Measurements from ENCODE around the gene ZNF878. TPM values are rescaled to one million over a fixed set of nuclear protein-coding genes. Genes with fewer than 3 reads are reported as not detected.
A peak's percentile ranks its signal among the peaks of the same experiment; 100 is the strongest.

ZNF878 gene
- total and polyA plus RNA-seq, 9 donors = 0.16 to 0.61 (median 0.49) TPM

GRCh38 chr19:12035220-12036172 is 17.3 kb downstream of the ZNF878 start, which contains the start of gene ZNF433:
Gene ZNF433 (minus strand): TSS chr19:12035679. CDS start chr19:12035539, 140 bp downstream.
- peak; percentile 96 for DNase-seq
- peaks cover 10% of the 10 kb centered on the region for H3K4me1 ChIP-seq (ENCODE audit: control insufficient read depth, insufficient read depth, low read length)
- peak within 1 kb of the TSS; percentile 86 for H3K27ac ChIP-seq (ENCODE audit: low read length)
- H3K9me3 ChIP-seq (replicated peaks; ENCODE audit: control insufficient read depth, low read depth, low read length) = no peaks in the 10 kb centered on the region
- no peaks in the 10 kb centered on the region for H3K27me3 ChIP-seq (ENCODE audit: control insufficient read depth, insufficient read depth, low read length)
- under 1% methylated on average over 65 of the region's 68 CpGs for WGBS (ENCODE audit: insufficient coverage)
- peak within 1 kb of the TSS; percentile 79 for H3K4me3 ChIP-seq (ENCODE audit: low read length)
- H3K36me3 ChIP-seq (ENCODE audit: control insufficient read depth, insufficient read depth, low read length) = no peaks in the 10 kb centered on the region

- no peak for DNase-seq
- Histone ChIP-seq H3K9me3 (replicated peaks; ENCODE audit: control insufficient read depth, low read depth, low read length) (no peaks in the 10 kb centered on the region), H3K36me3 (ENCODE audit: control insufficient read depth, insufficient read depth, low read length) (no peaks in the 10 kb centered on the region), H3K4me3 (ENCODE audit: low read length) (peak overlapping the region; percentile 79), H3K4me1 (ENCODE audit: control insufficient read depth, insufficient read depth, low read length) (peaks cover 10% of the 10 kb centered on the region), H3K27me3 (ENCODE audit: control insufficient read depth, insufficient read depth, low read length) (no peaks in the 10 kb centered on the region), H3K27ac (ENCODE audit: low read length) (no peak overlapping the region)
- WGBS (ENCODE audit: insufficient coverage) = 15% methylated on average over 4 of the region's 8 CpGs
These were observed 18.1 kb downstream of the ZNF878 start for GRCh38 chr19:12034620-12035019.

GRCh38 chr19:12034198-12034597 is 18.6 kb downstream of the ZNF878 start:
- no peak for DNase-seq
- Histone ChIP-seq H3K36me3 (ENCODE audit: control insufficient read depth, insufficient read depth, low read length) (no peaks in the 10 kb centered on the region), H3K27ac (ENCODE audit: low read length) (no peak overlapping the region), H3K4me1 (ENCODE audit: control insufficient read depth, insufficient read depth, low read length) (peaks cover 10% of the 10 kb centered on the region), H3K27me3 (ENCODE audit: control insufficient read depth, insufficient read depth, low read length) (no peaks in the 10 kb centered on the region), H3K4me3 (ENCODE audit: low read length) (no peak overlapping the region), H3K9me3 (replicated peaks; ENCODE audit: control insufficient read depth, low read depth, low read length) (no peaks in the 10 kb centered on the region)
- WGBS (ENCODE audit: insufficient coverage) = 86% methylated on average over 1 of the region's 2 CpGs

- H3K36me3 ChIP-seq (ENCODE audit: control insufficient read depth, insufficient read depth, low read length) = peaks cover 44% of the 10 kb centered on the region
- DNase-seq = no peak
- no peaks in the 10 kb centered on the region for H3K4me1 ChIP-seq (ENCODE audit: control insufficient read depth, insufficient read depth, low read length)
- H3K9me3 ChIP-seq (replicated peaks; ENCODE audit: control insufficient read depth, low read depth, low read length) = peaks cover 78% of the 10 kb centered on the region
- no peaks in the 10 kb centered on the region for H3K27me3 ChIP-seq (ENCODE audit: control insufficient read depth, insufficient read depth, low read length)
- no peak overlapping the region for H3K27ac ChIP-seq (ENCODE audit: low read length)
- H3K4me3 ChIP-seq (ENCODE audit: low read length) = no peak overlapping the region
- no CpG with 5 or more reads among the region's 2 CpGs for WGBS (ENCODE audit: insufficient coverage)
These were observed 37.0 kb downstream of the ZNF878 start for GRCh38 chr19:12015753-12016116.

- Histone ChIP-seq H3K4me3 (ENCODE audit: low read length) (no peak overlapping the region), H3K27ac (ENCODE audit: low read length) (no peak overlapping the region), H3K27me3 (ENCODE audit: control insufficient read depth, insufficient read depth, low read length) (no peaks in the 10 kb centered on the region), H3K36me3 (ENCODE audit: control insufficient read depth, insufficient read depth, low read length) (peaks cover 44% of the 10 kb centered on the region), H3K9me3 (replicated peaks; ENCODE audit: control insufficient read depth, low read depth, low read length) (peaks cover 74% of the 10 kb centered on the region), H3K4me1 (ENCODE audit: control insufficient read depth, insufficient read depth, low read length) (no peaks in the 10 kb centered on the region)
- WGBS (ENCODE audit: insufficient coverage) = 96% methylated on average over 3 of the region's 9 CpGs
- no peak for DNase-seq
These were observed 37.6 kb downstream of the ZNF878 start for GRCh38 chr19:12015015-12015752.

- no peaks in the 10 kb centered on the region for H3K4me1 ChIP-seq (ENCODE audit: control insufficient read depth, insufficient read depth, low read length)
- H3K27ac ChIP-seq (ENCODE audit: low read length) = no peak overlapping the region
- WGBS (ENCODE audit: insufficient coverage) = 71% methylated on average over 3 of the region's 9 CpGs
- H3K27me3 ChIP-seq (ENCODE audit: control insufficient read depth, insufficient read depth, low read length) = no peaks in the 10 kb centered on the region
- H3K36me3 ChIP-seq (ENCODE audit: control insufficient read depth, insufficient read depth, low read length) = peaks cover 2% of the 10 kb centered on the region
- H3K9me3 ChIP-seq (replicated peaks; ENCODE audit: control insufficient read depth, low read depth, low read length) = no peaks in the 10 kb centered on the region
- no peak for DNase-seq
- H3K4me3 ChIP-seq (ENCODE audit: low read length) = no peak overlapping the region
These were observed 52.4 kb downstream of the ZNF878 start for GRCh38 chr19:12000152-12000981.

- no CpG with 5 or more reads among the region's 1 CpG for WGBS (ENCODE audit: insufficient coverage)
- H3K27ac ChIP-seq (ENCODE audit: low read length) = no peak overlapping the region
- H3K4me1 ChIP-seq (ENCODE audit: control insufficient read depth, insufficient read depth, low read length) = no peaks in the 10 kb centered on the region
- no peak for DNase-seq
- H3K27me3 ChIP-seq (ENCODE audit: control insufficient read depth, insufficient read depth, low read length) = no peaks in the 10 kb centered on the region
- no peaks in the 10 kb centered on the region for H3K36me3 ChIP-seq (ENCODE audit: control insufficient read depth, insufficient read depth, low read length)
- H3K4me3 ChIP-seq (ENCODE audit: low read length) = no peak overlapping the region
- no peaks in the 10 kb centered on the region for H3K9me3 ChIP-seq (replicated peaks; ENCODE audit: control insufficient read depth, low read depth, low read length)
These were observed 57.6 kb downstream of the ZNF878 start for GRCh38 chr19:11995174-11995573.

Other genes starting within 250 kb of the ZNF878 start
- gene ZNF440, start 238.7 kb downstream of the ZNF878 start, total RNA-seq = 6.8 TPM
- gene ZNF440, start 238.7 kb downstream of the ZNF878 start, polyA plus RNA-seq (ENCODE audit: insufficient read depth in 1 of 8, insufficient read length in 8 of 8, low replicate concordance in 1 of 8) = 1 to 10 TPM; 3.0 to 7.0 (median 4.8) TPM
- 5.1 TPM for gene ZNF439, start 204.2 kb downstream of the ZNF878 start, total RNA-seq
- gene ZNF439, start 204.2 kb downstream of the ZNF878 start, polyA plus RNA-seq (ENCODE audit: insufficient read depth in 1 of 8, insufficient read length in 8 of 8, low replicate concordance in 1 of 8) = 1 to 10 TPM; 3.2 to 5.7 (median 4.3) TPM
- gene ZNF69, start 165.2 kb downstream of the ZNF878 start, total RNA-seq = 5.6 TPM
- gene ZNF69, start 165.2 kb downstream of the ZNF878 start, polyA plus RNA-seq (ENCODE audit: insufficient read depth in 1 of 8, insufficient read length in 8 of 8, low replicate concordance in 1 of 8) = 1 to 10 TPM; 3.0 to 5.6 (median 4.2) TPM
- gene ZNF700, start 127.9 kb downstream of the ZNF878 start, total RNA-seq = 7.9 TPM
- 1 to 10 TPM; 4.6 to 9.5 (median 6.6) TPM for gene ZNF700, start 127.9 kb downstream of the ZNF878 start, polyA plus RNA-seq (ENCODE audit: insufficient read depth in 1 of 8, insufficient read length in 8 of 8, low replicate concordance in 1 of 8)
- gene ZNF763, start 87.9 kb downstream of the ZNF878 start, total RNA-seq = 2.5 TPM
- 1 to 10 TPM; 1.1 to 2.6 (median 1.8) TPM for gene ZNF763, start 87.9 kb downstream of the ZNF878 start, polyA plus RNA-seq (ENCODE audit: insufficient read depth in 1 of 8, insufficient read length in 8 of 8, low replicate concordance in 1 of 8)
- gene ZNF433, start 17.3 kb downstream of the ZNF878 start, total RNA-seq = 6.4 TPM
- gene ZNF433, start 17.3 kb downstream of the ZNF878 start, polyA plus RNA-seq (ENCODE audit: insufficient read depth in 1 of 8, insufficient read length in 8 of 8, low replicate concordance in 1 of 8) = 1 to 10 TPM; 3.2 to 5.0 (median 3.7) TPM
- 12.9 TPM for gene ZNF844, start 11.8 kb upstream of the ZNF878 start, total RNA-seq
- gene ZNF844, start 11.8 kb upstream of the ZNF878 start, polyA plus RNA-seq (ENCODE audit: insufficient read depth in 1 of 8, insufficient read length in 8 of 8, low replicate concordance in 1 of 8) = 10 to 100 TPM in 1 of 8 donors, 1 to 10 TPM in 7; 5.5 to 10.4 (median 8.1) TPM
- 3.4 TPM for gene ZNF20, start 87.4 kb upstream of the ZNF878 start, total RNA-seq
- 1 to 10 TPM; 1.3 to 3.0 (median 2.2) TPM for gene ZNF20, start 87.4 kb upstream of the ZNF878 start, polyA plus RNA-seq (ENCODE audit: insufficient read depth in 1 of 8, insufficient read length in 8 of 8, low replicate concordance in 1 of 8)
- 11.5 TPM for gene ZNF625, start 103.8 kb upstream of the ZNF878 start, total RNA-seq
- 1 to 10 TPM; 3.8 to 6.1 (median 5.1) TPM for gene ZNF625, start 103.8 kb upstream of the ZNF878 start, polyA plus RNA-seq (ENCODE audit: insufficient read depth in 1 of 8, insufficient read length in 8 of 8, low replicate concordance in 1 of 8)
- gene ZNF136, start 110.1 kb upstream of the ZNF878 start, total RNA-seq = 10.6 TPM
- 10 to 100 TPM in 1 of 8 donors, 1 to 10 TPM in 7; 5.6 to 10.2 (median 6.8) TPM for gene ZNF136, start 110.1 kb upstream of the ZNF878 start, polyA plus RNA-seq (ENCODE audit: insufficient read depth in 1 of 8, insufficient read length in 8 of 8, low replicate concordance in 1 of 8)
- 12.5 TPM for gene ZNF44, start 241.9 kb upstream of the ZNF878 start, total RNA-seq
- 10 to 100 TPM in 1 of 8 donors, 1 to 10 TPM in 7; 6.7 to 12.2 (median 7.8) TPM for gene ZNF44, start 241.9 kb upstream of the ZNF878 start, polyA plus RNA-seq (ENCODE audit: insufficient read depth in 1 of 8, insufficient read length in 8 of 8, low replicate concordance in 1 of 8)